ENCODE results near the gene CSTB.

DNA sequence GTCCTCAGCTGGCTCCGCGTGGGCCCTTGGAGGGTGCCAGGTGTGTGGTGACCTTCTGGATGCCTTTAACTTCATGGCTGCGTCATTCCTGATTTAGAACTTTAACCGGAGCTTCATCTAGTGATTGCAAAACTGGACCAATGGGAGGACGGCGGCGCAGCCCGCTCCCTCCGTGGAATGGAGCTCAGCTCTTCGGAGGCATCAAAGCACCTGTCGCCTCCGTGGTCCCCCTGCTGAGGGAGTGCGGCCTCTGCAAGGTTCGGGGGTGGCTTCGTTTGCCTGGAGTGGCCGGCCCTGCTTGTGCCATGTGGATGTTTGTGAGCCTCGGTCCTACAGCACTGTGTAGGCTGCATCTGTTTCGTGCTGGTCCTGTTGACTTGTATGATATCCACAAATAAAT, 14.2 kb downstream of the CSTB start:
- TF ChIP-seq, protein P1, sequence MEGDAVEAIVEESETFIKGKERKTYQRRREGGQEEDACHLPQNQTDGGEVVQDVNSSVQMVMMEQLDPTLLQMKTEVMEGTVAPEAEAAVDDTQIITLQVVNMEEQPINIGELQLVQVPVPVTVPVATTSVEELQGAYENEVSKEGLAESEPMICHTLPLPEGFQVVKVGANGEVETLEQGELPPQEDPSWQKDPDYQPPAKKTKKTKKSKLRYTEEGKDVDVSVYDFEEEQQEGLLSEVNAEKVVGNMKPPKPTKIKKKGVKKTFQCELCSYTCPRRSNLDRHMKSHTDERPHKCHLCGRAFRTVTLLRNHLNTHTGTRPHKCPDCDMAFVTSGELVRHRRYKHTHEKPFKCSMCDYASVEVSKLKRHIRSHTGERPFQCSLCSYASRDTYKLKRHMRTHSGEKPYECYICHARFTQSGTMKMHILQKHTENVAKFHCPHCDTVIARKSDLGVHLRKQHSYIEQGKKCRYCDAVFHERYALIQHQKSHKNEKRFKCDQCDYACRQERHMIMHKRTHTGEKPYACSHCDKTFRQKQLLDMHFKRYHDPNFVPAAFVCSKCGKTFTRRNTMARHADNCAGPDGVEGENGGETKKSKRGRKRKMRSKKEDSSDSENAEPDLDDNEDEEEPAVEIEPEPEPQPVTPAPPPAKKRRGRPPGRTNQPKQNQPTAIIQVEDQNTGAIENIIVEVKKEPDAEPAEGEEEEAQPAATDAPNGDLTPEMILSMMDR (IDR thresholded peaks at IDR 0.05; ENCODE audit: low read length): no peak
- TF ChIP-seq EZH2phosphoT487 (IDR thresholded peaks at IDR 0.05; ENCODE audit: low read length): no peak
- no peak for TF ChIP-seq EZH2 (optimal IDR thresholded peaks at IDR 0.05; ENCODE audit: low read depth, low read length)

Measured in MM.1S (cell line).